Measurements from ENCODE around the gene PWP2.
"Not testable (repeated sequence)": the region's sequence is repeated elsewhere in the genome, so short reads cannot be mapped to it uniquely, and the experiment has no call there.

Gene PWP2

GRCh38 chr21:44163167-44163653, 56.0 kb downstream of the PWP2 start:
- DNase-seq (ENCODE audit: low read depth): not testable (repeated sequence)

GRCh38 chr21:44165933-44166332, 58.7 kb downstream of the PWP2 start:
- not testable (repeated sequence) for DNase-seq (ENCODE audit: low read depth)

- not testable (repeated sequence) for DNase-seq (ENCODE audit: low read depth)
Measured at GRCh38 chr21:44167527-44167926, 60.3 kb downstream of the PWP2 start.

DNA sequence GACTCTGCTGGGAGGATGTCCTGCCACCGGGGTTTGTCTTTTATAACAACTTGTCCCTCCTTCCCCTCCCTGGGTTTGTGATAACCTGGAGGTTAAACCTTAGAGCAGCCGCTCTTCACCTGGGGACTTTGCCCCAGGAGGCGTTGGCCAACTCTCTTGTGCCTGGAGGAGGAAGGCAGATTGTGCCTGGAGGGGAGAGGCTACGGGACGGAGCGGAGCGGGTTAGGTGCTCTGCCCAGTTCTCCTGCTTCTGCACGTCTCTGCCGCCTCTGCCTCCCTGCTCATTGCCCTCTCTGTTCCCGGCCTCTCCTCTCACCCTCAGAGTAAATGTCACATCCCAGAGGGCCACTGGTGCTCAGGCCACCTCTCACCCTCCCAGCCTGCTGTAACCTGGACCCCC, 63.1 kb downstream of the PWP2 start:
- not testable (repeated sequence) for DNase-seq (ENCODE audit: low read depth)

GRCh38 chr21:44170863-44171262, 63.7 kb downstream of the PWP2 start:
- not testable (repeated sequence) for DNase-seq (ENCODE audit: low read depth)

DNA sequence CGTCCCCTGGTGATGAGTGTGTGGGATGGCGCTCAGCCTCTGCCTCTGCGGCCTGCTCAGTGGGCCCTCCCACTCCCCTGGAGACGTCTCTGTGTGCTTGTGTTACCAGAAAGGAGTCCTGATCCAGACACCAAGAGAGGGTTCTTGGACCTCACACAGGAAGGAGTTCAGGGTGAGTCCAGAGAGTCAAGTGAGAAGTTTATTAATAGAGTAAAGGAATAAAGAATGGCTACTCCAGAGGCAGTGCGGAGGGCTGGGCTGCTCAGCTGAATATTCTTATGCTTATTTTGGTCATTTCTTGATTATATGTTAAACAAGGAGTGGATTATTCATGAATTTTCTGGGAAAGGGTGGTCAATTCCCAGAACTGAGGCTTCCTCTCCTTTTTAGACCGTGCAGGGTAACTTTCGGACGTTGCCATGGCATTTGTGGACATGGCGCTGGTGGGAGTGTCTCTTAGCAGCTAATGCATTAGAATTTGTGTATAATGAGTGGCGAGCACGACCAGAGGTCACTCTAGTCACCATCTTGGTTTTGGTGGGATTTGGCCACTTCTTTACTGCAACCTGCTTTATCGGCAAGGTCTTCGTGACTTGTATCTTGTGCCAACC, 64.9 kb downstream of the PWP2 start:
- DNase-seq (ENCODE audit: low read depth): not testable (repeated sequence)

DNA sequence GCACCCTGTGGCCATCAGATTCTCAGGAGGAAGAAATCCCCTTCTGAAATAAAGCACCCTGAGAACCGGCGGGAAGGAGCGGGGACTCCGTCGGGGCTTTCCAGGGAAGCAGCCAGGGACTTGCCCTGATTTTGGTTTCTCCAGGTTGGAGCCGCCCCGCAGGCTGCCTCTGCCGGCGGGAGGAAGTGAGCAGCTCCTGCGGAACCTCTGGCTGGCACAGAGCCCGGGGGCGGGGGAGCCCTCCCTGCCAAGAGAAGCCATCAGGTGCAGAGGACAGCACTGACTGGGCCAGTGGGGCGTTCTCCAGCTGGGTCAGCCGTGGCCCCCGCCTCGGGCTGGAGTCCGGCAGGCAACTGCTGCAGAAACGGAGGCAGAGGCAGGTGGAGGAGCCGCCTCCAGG, 65.5 kb downstream of the PWP2 start:
- not testable (repeated sequence) for DNase-seq (ENCODE audit: low read depth)

GRCh38 chr21:44175189-44175588, 68.0 kb downstream of the PWP2 start:
- not testable (repeated sequence) for DNase-seq (ENCODE audit: low read depth)

DNA sequence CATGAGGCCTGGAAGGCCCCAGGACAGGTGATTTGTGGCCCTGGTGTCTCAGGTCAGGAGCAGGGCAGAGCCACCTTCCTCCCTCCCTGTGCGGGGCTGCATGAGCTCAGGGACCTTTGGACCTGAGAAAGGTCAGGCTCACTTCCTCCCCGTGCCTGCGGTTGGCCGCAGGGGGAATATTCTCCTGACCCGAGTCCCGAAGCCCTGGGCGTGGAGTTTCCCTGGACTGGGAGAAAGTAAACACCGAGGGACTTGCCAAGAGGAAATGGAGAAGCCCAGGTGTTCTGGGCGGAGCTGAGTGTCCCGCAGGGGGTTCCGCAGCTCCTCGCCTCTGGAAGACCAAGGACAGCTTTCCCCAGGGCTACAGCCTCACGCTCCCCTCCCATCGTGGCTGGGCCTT, 68.9 kb downstream of the PWP2 start:
- DNase-seq (ENCODE audit: low read depth): not testable (repeated sequence)
